IPS-18a (cell line): ENCODE data around the gene YWHAG.
"Not testable (repeated sequence)": the region's sequence is repeated elsewhere in the genome, so short reads cannot be mapped to it uniquely, and the experiment has no call there.

Experiments
- H3K27ac ChIP-seq: one replicate; pipeline ENCODE4 v1.5.1; 2013; ENCODE audit warnings: low read length
- H3K27me3 ChIP-seq: one replicate; pipeline ENCODE4 v1.6.1; 2013; ENCODE audit warnings: mild to moderate bottlenecking, low read length; ENCODE audit not compliant: control insufficient read depth, insufficient read depth
- H3K36me3 ChIP-seq: one replicate; pipeline ENCODE4 v1.6.1; 2013; ENCODE audit warnings: low read depth, low read length; ENCODE audit not compliant: control insufficient read depth
- H3K4me1 ChIP-seq: one replicate; pipeline ENCODE4 v1.6.1; 2013; ENCODE audit warnings: low read depth, low read length; ENCODE audit not compliant: control insufficient read depth
- H3K4me3 ChIP-seq: one replicate; pipeline ENCODE4 v1.5.1; 2013; ENCODE audit warnings: low read length
- H3K9ac ChIP-seq: one replicate; pipeline ENCODE4 v1.6.1; 2013; ENCODE audit warnings: mild to moderate bottlenecking, low read length, moderate library complexity
- H3K9me3 ChIP-seq: one replicate; pipeline ENCODE4 v1.6.1; 2013; ENCODE audit warnings: low read depth, low read length; ENCODE audit not compliant: control insufficient read depth

The YWHAG gene

DNA sequence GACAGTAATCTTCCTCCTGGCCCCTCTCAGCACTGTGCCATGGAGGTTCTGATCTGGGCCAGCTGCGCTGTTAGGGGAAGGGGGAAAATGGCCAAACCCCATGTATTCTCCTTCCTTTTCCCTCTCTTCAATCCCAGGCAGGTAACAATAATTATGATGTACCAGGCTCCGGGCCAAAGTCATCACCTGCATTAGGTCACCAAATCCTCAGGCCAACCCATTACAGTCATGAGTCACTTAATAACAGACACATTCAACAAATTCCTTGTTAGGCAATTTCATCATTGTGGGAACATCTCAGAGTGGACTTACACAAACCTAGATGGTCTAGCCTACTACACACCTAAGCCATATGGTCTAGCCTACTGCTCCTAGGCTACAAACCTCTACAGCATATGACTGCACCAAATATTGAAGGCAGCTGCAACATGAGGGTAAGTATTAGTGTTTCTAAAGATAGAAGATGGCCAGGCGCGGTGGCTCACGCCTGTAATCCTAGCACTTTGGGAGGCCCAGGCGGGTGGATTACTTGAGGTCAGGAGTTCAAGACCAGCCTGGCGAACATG, 58.5 kb downstream of the YWHAG start:
- no peak overlapping the region for H3K9ac ChIP-seq
- no peak overlapping the region for H3K27ac ChIP-seq
- H3K36me3 ChIP-seq, result no peaks in the 10 kb centered on the region
- H3K4me1 ChIP-seq, result peaks cover 7% of the 10 kb centered on the region
- no peaks in the 10 kb centered on the region for H3K9me3 ChIP-seq
- H3K4me3 ChIP-seq, result no peak overlapping the region
- H3K27me3 ChIP-seq, result peaks cover 14% of the 10 kb centered on the region

DNA sequence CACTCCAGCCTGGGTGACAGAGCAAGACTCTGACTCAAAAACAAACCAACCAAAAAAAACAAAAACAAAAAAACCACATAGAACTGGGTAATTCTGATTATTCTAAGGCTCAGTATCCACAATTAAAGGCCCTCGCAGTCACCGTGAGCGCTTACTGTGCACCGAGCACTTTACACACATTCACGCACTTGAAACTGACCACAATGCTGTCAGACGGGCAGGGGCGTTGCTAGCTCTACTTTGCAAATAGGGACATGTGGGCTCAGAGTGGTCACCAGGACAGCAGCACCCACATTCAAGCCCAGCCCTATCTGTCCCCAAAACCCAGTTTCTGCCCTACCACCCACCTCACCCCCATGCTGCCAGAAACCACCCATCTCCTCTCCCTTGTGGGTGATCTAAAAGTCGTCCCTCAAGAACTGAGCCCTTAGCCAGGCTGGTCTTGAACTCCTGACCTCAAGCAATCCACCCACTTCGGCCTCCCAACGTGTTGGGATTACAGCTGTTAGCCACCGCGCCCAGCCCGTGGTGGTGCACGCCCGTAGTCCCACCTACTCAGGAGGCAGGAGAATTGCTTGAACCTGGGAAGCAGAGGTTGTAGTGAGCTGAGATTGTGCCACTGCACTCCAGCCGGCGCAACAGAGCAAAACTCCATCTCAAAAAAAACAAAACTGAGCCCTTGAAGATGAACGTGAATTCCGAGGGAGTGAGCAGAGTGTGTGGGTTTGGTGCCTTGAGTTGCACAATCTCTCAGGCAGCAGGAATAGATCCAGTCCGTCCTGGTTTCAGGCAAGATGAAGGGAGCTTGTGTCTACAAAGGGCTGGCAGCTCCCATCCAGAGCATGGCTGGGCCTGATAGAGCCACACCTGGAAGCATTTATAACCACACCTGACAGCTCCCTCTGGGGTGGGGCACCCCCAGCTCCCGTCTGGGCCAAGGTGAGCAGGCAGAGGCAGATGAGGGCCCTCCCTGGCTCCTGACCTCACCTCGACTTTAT, 61.7 kb downstream of the YWHAG start:
- peaks cover 4% of the 10 kb centered on the region for H3K4me1 ChIP-seq

DNA sequence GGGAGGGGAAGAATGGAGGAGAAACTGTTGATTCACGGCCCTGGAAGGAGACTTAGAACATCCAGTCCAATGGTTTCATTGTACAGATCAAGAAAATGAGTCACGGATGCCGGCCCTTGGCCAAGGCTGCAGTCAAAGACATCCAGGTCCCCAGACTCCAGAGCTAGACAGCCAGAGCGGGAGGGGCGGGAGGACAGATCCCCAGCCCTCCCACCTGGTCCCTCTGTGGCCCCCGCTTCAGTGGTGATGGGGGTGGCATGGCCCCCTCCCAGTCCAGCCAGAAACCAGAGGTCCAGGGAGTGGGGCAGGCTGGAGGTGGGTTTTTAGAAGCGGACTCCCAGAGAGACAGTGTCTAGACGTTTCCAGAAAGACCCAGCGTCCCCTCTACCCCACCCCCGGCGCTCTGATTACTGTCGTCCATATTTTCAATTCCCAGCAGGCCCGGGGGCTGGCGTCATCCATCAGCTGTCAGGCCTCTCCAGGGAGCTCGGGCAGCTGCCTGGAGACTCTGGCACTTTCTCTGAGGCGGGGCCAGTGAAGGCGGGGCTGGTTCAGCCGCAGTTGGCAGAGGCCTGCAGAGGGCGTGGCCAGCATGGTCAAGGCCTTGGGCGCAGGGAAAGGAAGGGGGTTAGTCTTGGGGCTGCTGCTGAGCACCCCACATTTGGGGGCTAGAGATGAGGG, 64.3 kb downstream of the YWHAG start:
- Histone ChIP-seq H3K36me3 (no peaks in the 10 kb centered on the region), H3K9me3 (no peaks in the 10 kb centered on the region), H3K4me3 (no peak overlapping the region), H3K4me1 (peaks cover 11% of the 10 kb centered on the region), H3K27me3 (no peaks in the 10 kb centered on the region), H3K9ac (no peak overlapping the region), H3K27ac (no peak overlapping the region)

More for the DNA sequence above, 61.7 kb downstream of the YWHAG start:
- Histone ChIP-seq H3K36me3 (no peaks in the 10 kb centered on the region), H3K27me3 (peaks cover 10% of the 10 kb centered on the region), H3K27ac (no peak overlapping the region), H3K4me3 (no peak overlapping the region), H3K9ac (no peak overlapping the region), H3K9me3 (no peaks in the 10 kb centered on the region)

DNA sequence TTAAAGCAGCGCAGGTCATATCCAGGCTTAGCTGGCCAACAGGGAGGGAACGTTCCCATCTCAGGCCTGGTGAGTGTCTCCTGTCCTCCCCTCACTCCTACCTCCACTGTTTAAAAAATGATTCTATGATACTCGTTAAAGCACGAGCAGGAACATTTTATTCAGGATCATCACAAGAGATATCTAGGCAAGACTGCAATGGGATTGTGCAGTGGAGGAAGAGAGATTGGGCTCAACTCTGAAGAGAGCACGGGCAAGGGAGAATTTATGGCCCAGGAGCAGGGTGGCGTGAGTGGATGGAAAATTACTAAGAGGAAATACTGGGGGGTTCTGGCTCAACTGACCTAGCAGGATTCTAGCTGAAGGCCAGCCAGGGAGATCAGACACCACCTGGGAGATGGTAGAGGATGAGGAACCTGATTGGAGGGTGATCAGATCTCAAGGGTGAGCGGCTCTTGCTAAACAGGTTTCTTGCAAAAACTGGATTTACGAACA, 65.3 kb downstream of the YWHAG start:
- no peak overlapping the region for H3K9ac ChIP-seq
- H3K27ac ChIP-seq, result no peak overlapping the region
- no peak overlapping the region for H3K4me3 ChIP-seq
- H3K27me3 ChIP-seq, result no peaks in the 10 kb centered on the region
- no peaks in the 10 kb centered on the region for H3K9me3 ChIP-seq
- no peaks in the 10 kb centered on the region for H3K36me3 ChIP-seq
- peaks cover 11% of the 10 kb centered on the region for H3K4me1 ChIP-seq

DNA sequence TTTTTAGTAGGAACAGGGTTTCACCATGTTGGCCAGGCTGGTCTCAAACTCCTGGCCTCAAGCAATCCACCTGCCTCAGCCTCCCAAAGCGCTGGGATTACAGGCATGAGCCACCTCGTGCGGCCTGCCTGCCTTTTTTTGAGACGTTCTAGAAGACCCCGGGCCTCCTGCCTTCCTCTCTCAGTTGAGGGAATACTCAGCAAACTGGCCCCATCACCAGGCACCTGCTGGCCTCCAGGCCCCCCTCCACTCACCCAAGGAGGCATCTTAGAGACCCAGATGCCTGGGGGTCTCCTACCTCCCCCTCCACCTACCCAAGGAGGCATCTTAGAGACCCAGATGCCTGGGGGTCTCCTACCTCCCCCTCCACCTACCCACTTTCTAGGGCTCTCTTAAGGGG, 65.9 kb downstream of the YWHAG start:
- not testable (repeated sequence) for H3K36me3 ChIP-seq, H3K27me3 ChIP-seq, H3K27ac ChIP-seq, H3K4me3 ChIP-seq, H3K9me3 ChIP-seq, H3K9ac ChIP-seq
- H3K4me1 ChIP-seq, result peaks cover 11% of the 10 kb centered on the region

DNA sequence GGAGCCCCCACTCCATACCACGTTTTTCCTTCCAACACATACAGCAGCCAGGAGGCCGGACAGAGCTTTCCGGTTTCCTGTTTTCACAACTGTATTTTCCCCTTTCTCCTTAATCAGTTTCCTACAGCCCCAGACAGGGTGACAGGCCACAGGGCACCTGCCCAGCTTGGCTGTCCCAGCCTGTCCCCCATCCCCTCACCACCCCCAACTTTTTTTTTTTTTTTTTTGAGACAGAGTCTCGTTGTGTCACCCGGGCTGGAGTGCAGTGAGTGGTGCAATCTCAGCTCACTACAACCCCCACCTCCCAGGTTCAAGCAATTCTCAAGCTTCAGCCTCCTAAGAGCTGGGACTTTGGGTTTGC, 66.6 kb downstream of the YWHAG start:
- Histone ChIP-seq H3K27ac (no peak overlapping the region), H3K9me3 (no peaks in the 10 kb centered on the region), H3K4me3 (no peak overlapping the region), H3K36me3 (no peaks in the 10 kb centered on the region), H3K9ac (no peak overlapping the region), H3K27me3 (no peaks in the 10 kb centered on the region), H3K4me1 (peaks cover 11% of the 10 kb centered on the region)

DNA sequence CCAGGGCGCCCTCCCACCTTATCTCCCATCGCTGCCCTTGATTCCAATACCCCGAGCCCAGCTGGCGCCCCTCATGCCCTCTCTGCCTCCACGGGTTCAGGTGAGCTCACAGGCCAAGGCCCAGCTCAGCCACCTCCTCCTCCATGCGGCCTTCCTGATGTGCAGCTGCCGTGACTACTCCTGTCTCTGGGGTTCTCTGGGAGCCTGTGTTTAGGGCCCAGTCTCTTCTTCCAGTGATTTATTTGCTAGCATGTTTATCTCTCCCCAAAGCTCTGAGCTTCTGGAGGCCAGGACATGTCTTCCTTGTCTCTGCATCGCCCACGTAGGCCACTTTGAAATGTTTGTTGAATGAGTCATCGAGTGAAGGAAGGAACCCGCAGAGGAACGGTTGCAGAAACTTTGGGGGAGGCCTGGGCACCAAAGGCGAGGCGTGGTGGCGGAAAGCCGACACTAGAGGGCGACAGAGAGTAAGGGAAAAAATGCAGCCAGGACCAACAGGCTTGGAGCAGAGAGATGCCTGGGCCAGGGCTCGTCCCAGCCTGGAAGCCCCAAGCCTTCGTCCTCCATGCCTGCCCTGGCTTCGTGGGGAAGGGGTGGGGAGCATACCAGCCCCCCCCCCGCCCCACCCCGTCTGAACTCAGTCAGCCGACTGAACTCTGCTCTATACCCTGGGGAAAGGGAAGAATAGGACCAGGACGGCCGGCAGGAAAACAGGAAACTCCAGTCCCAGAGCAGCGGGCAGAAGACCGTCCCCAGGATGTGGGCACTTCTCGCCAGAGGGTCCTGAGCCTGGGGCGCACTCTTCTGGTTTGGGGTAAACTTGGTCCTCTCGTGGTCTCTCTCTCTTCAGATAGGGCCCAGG, 67.2 kb downstream of the YWHAG start:
- H3K9ac ChIP-seq, result no peak overlapping the region
- no peak overlapping the region for H3K4me3 ChIP-seq
- H3K4me1 ChIP-seq, result peaks cover 11% of the 10 kb centered on the region
- H3K27ac ChIP-seq, result no peak overlapping the region
- no peaks in the 10 kb centered on the region for H3K9me3 ChIP-seq
- no peaks in the 10 kb centered on the region for H3K27me3 ChIP-seq
- H3K36me3 ChIP-seq, result no peaks in the 10 kb centered on the region

DNA sequence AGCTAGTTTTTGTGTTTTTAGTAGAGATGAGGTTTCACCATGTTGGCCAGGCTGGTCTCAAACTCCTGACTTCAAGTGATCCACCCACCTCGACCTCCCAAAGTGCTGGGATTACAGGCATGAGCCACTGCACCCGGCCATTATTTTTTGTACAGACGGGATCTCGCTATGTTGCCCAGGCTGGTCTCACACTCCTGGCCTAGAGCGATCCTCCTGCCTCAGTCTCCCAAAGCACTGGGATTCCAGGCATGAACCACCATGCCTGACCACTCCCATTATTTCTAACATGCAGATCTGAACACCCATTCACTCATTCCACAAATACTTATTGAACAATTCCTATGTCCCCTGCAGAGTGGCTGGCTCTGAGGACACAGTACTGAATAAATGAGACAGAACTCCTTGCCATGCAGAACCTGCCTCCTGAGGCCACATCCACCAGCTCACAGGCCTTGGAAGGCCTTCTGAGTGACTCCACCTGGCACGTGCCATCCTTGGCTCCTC, 67.9 kb downstream of the YWHAG start:
- not testable (repeated sequence) for H3K27ac ChIP-seq, H3K27me3 ChIP-seq, H3K9ac ChIP-seq, H3K36me3 ChIP-seq, H3K4me3 ChIP-seq, H3K9me3 ChIP-seq
- H3K4me1 ChIP-seq, result peaks cover 11% of the 10 kb centered on the region

DNA sequence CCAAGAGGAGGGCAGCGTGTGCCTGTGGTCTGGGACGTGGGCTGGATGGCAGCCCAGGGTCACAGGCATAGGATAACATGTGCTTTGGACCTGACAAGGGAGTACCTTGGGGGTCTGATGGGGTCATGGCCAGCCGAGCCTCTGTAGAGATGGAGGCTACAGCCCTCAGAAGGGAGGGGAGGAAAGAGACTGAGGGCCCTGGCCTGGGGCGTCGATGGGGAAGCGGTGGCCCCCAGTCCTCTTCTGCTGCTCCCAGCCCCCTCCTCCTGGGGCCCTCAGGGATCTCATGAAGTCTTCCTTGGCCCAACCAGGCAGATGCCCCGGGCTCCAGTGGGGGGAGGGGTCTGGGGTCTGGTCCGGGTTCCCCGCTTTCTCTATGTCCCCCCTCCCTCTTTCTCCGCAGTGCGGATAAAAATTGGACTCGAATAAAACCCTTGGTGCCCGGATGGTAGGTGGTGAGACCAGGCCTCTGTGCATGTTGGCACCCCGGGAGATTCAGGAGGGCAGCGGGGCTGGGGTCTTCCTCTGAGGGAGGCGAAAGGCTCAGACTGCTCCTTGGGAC, 71.9 kb downstream of the YWHAG start:
- Histone ChIP-seq H3K9ac (no peak overlapping the region), H3K4me3 (no peak overlapping the region), H3K4me1 (peaks cover 7% of the 10 kb centered on the region), H3K27ac (no peak overlapping the region), H3K27me3 (peaks cover 19% of the 10 kb centered on the region), H3K36me3 (no peaks in the 10 kb centered on the region), H3K9me3 (no peaks in the 10 kb centered on the region)

DNA sequence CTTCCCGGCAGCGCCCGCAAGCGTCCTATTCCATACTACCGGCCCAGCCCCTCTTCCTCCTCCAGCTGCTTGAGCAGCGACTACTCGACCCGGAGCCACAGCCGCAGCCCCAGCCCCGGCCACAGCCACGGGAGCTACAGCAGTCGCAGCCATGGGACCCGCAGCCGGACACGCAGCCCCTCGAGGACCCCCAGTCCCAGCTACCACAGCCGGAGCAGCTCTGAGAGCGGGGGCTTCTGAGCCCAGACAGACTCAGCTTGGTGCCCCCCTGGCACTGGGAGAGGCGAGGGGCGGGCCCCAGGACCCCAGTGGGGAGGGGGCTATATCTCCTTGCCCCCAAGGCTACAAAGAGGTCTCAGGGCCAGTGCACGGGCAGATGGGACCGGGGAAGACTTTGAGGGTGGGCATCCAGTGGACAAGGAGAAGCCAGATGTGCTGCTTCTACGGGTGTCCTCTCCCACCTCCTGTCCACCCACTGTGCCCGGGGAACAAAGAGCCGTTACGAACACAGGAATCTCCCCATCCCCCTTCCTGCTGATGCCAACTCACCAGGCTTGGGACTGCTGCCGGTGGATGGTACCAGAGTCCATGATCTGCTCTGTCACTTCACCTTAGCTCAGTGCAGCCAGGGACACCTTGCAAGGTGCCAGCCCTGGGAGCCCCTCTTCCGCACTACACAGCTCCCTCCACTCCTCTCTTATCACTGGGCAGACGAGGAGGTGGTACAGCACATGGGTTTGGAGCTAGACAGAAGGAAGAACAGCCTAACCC, 73.0 kb downstream of the YWHAG start:
- Histone ChIP-seq H3K9ac (no peak overlapping the region), H3K9me3 (no peaks in the 10 kb centered on the region), H3K4me1 (peaks cover 4% of the 10 kb centered on the region), H3K4me3 (no peak overlapping the region), H3K27me3 (peaks cover 29% of the 10 kb centered on the region), H3K36me3 (no peaks in the 10 kb centered on the region), H3K27ac (no peak overlapping the region)
